Cardiac muscle cell (in vitro differentiated cells and primary cell): Measurements from ENCODE around the gene KCTD21. TPM values are rescaled to one million over a fixed set of nuclear protein-coding genes. Genes with fewer than 3 reads are reported as not detected.

Experiments
- DNase-seq, 2 donors: peaks; one replicate each; pipeline versions ENCODE4 v3.0.0 to v3.0.0-alpha.2; 2010 to 2017; ENCODE audit warnings: low read depth in 1 of 2, low spot score in 1 of 2
- H3K27ac ChIP-seq: fragments of 200-600 bp; sonication (generic); 2 replicates; pipeline ENCODE4 v1.5.1; 2016
- H3K27me3 ChIP-seq: fragments of 200-600 bp; sonication (generic); 2 replicates; pipeline ENCODE4 v1.6.0; 2016; ENCODE audit warnings: control low read depth
- H3K36me3 ChIP-seq: fragments of 200-600 bp; sonication (generic); 2 replicates; pipeline ENCODE4 v1.5.1; 2016; ENCODE audit warnings: control low read depth
- H3K4me1 ChIP-seq: fragments of 200-600 bp; sonication (generic); 2 replicates; pipeline ENCODE4 v1.8.1; 2017; ENCODE audit warnings: low read depth, mild to moderate bottlenecking, mixed run types
- H3K4me3 ChIP-seq: fragments of 200-600 bp; sonication (generic); 2 replicates; pipeline ENCODE4 v1.5.1; 2016; ENCODE audit warnings: mild to moderate bottlenecking
- H3K9me3 ChIP-seq: fragments of 200-600 bp; sonication (generic); 2 replicates; pipeline ENCODE4 v1.5.1; 2017; ENCODE audit warnings: low read depth, mild to moderate bottlenecking, control low read depth
- polyA plus RNA-seq: library from polyadenylated mRNA; unstranded; fragments of >200 nt; fragmentation: Nextera tagmentation; extraction: Ambion mirVana; gene quantifications from 2 replicates; pipeline ENCODE4 v1.2.1, GENCODE V29; 2016
- total RNA-seq: library from RNA; depleted of rRNA; stranded (reverse); fragments of >200 nt; gene quantifications from 2 replicates; pipeline ENCODE4 v1.2.3, GENCODE V29; 2016
- TF ChIP-seq, protein P1 (sequence below): IDR thresholded peaks from 2 replicates; pipeline ENCODE4 v1.5.1; 2012; ENCODE audit warnings: low read depth, mild to moderate bottlenecking, low read length

The KCTD21 gene
- total and polyA plus RNA-seq, 2 experiments from 2014 or later, result 5.8 to 8.6 TPM

- no peaks in the 10 kb centered on the region for H3K27me3 ChIP-seq
- peaks cover 5% of the 10 kb centered on the region for H3K36me3 ChIP-seq
- DNase-seq, result no peak
- H3K9me3 ChIP-seq, result no peaks in the 10 kb centered on the region
- no peak overlapping the region for H3K27ac ChIP-seq
- H3K4me1 ChIP-seq, result peaks cover 12% of the 10 kb centered on the region
- TF ChIP-seq, protein P1, sequence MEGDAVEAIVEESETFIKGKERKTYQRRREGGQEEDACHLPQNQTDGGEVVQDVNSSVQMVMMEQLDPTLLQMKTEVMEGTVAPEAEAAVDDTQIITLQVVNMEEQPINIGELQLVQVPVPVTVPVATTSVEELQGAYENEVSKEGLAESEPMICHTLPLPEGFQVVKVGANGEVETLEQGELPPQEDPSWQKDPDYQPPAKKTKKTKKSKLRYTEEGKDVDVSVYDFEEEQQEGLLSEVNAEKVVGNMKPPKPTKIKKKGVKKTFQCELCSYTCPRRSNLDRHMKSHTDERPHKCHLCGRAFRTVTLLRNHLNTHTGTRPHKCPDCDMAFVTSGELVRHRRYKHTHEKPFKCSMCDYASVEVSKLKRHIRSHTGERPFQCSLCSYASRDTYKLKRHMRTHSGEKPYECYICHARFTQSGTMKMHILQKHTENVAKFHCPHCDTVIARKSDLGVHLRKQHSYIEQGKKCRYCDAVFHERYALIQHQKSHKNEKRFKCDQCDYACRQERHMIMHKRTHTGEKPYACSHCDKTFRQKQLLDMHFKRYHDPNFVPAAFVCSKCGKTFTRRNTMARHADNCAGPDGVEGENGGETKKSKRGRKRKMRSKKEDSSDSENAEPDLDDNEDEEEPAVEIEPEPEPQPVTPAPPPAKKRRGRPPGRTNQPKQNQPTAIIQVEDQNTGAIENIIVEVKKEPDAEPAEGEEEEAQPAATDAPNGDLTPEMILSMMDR, result no peak
- no peak overlapping the region for H3K4me3 ChIP-seq
Measured at GRCh38 chr11:78205691-78206090, 17.3 kb upstream of the KCTD21 start.

- Histone ChIP-seq H3K9me3 (no peaks in the 10 kb centered on the region), H3K27me3 (no peaks in the 10 kb centered on the region), H3K4me1 (peaks cover 12% of the 10 kb centered on the region), H3K36me3 (peaks cover 1% of the 10 kb centered on the region), H3K4me3 (no peak overlapping the region), H3K27ac (no peak overlapping the region)
- no peak for DNase-seq
- TF ChIP-seq, protein P1, result no peak
Measured at GRCh38 chr11:78205256-78205655, 16.8 kb upstream of the KCTD21 start.

GRCh38 chr11:78203184-78203583 is 14.8 kb upstream of the KCTD21 start:
- Histone ChIP-seq H3K9me3 (no peaks in the 10 kb centered on the region), H3K4me3 (no peak overlapping the region), H3K27me3 (no peaks in the 10 kb centered on the region), H3K4me1 (peaks cover 12% of the 10 kb centered on the region), H3K36me3 (peaks cover 4% of the 10 kb centered on the region), H3K27ac (no peak overlapping the region)
- DNase-seq, result no peak
- TF ChIP-seq, protein P1, result no peak

DNA sequence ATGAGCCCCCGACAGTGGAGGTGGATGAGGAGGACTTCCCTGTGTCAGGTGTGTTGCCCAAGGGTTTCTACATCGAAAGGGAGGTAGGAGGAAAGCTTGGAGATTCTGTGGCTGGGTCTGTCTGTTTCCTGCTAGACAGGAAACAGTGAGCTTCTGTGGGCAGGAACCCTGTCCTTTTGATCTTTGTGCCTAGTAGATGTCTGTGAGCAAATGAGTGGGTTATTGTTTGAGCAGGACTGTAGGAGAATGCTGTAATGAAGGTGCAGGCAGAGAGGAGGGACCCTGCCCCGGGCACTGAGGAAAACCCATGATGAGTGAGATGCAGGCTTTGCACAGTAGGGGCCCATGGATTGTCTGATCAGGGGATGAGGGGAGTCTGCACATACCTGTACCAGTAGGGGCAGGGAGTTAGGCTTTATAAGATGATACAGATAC is 14.3 kb upstream of the KCTD21 start:
- H3K4me3 ChIP-seq, result no peak overlapping the region
- H3K27ac ChIP-seq, result no peak overlapping the region

DNA sequence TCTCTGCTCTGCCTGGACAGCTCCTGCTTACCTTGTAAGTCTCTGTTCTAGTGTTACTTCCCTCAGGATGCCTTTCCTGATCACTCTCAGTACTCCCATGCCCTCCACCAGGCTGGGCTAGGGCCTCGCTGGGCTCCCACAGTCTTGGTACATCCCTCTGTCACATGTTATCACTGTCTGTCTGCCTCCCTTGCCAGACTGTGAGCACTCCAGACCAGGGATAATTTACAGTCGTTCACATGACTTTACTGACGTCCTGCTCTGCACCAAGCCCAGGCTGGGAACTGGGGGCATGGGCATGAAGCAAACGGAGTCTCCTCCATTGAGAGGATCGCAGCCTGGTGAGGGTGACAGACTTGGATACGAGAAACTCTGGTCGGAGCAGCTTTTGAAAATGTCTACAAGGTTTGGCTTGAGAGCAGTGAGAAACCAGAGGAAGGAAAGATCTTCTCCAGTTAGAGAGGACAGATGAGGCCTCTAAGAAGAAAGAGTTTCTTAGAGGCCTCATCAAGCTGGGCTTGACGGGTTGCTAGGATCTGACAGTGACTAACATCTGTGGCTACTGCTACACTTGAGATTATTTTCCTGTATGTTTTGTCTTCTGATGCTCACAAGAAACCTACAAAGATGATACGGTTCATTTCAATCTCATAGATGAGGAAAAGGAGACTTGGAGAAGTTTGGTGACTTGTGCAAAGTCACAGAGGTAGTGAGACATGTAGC is 12.8 kb upstream of the KCTD21 start:
- Histone ChIP-seq H3K9me3 (no peaks in the 10 kb centered on the region), H3K4me1 (peaks cover 5% of the 10 kb centered on the region), H3K4me3 (no peak overlapping the region), H3K27ac (peak overlapping the region; percentile 28), H3K36me3 (peaks cover 4% of the 10 kb centered on the region), H3K27me3 (no peaks in the 10 kb centered on the region)
- DNase-seq, result no peak
- TF ChIP-seq, protein P1, result no peak

More for the DNA sequence above, 14.3 kb upstream of the KCTD21 start:
- Histone ChIP-seq H3K9me3 (no peaks in the 10 kb centered on the region), H3K4me1 (peaks cover 12% of the 10 kb centered on the region), H3K27me3 (no peaks in the 10 kb centered on the region), H3K36me3 (peaks cover 4% of the 10 kb centered on the region)
- TF ChIP-seq, protein P1, result no peak
- no peak for DNase-seq
